ENCODE results near the gene NKAIN2.

The NKAIN2 gene

DNA sequence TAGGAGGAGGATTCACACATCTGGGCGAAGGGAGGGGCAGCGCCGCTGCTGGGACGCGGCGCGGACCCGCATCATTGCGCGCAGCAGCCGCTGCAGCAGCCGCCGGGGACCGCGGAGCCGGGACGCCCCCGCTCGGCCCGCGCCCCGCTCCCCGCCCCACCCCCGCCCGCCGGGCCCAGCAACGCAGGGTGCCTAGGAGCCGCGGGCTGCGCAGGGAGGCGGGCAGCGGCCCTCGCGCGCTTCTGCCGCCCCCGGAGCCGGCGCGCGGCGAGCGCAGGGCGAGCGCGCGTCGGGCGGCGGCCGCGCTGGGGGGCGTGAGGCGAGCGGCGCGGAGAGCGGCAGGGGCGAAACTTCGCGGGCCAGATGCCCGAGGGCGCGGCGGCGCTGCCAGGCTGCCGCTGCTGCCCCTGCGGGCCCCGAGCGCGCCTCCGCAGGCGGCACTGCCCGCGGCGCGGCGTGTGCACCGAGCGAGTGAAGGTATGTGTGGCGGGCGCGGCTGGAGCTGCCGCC lies at the start of gene NKAIN2:
NKAIN2 (plus strand) TSS at position 362 of the 510 bp plus-strand sequence.
- DNase-seq (ENCODE audit: low read depth): no peak
- TF ChIP-seq, protein P1, sequence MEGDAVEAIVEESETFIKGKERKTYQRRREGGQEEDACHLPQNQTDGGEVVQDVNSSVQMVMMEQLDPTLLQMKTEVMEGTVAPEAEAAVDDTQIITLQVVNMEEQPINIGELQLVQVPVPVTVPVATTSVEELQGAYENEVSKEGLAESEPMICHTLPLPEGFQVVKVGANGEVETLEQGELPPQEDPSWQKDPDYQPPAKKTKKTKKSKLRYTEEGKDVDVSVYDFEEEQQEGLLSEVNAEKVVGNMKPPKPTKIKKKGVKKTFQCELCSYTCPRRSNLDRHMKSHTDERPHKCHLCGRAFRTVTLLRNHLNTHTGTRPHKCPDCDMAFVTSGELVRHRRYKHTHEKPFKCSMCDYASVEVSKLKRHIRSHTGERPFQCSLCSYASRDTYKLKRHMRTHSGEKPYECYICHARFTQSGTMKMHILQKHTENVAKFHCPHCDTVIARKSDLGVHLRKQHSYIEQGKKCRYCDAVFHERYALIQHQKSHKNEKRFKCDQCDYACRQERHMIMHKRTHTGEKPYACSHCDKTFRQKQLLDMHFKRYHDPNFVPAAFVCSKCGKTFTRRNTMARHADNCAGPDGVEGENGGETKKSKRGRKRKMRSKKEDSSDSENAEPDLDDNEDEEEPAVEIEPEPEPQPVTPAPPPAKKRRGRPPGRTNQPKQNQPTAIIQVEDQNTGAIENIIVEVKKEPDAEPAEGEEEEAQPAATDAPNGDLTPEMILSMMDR (IDR thresholded peaks at IDR 0.05; ENCODE audit: low read depth, low read length): no peak
- TF ChIP-seq, protein P2, sequence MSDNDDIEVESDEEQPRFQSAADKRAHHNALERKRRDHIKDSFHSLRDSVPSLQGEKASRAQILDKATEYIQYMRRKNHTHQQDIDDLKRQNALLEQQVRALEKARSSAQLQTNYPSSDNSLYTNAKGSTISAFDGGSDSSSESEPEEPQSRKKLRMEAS (IDR thresholded peaks at IDR 0.05; ENCODE audit: low read depth, low read length): no peak
- TF ChIP-seq POLR2A (IDR thresholded peaks at IDR 0.05; ENCODE audit: extremely low read depth, insufficient read length) (no peak), MYC (IDR thresholded peaks at IDR 0.05; ENCODE audit: low read depth, low read length) (no peak)
- H3K4me3 ChIP-seq (ENCODE audit: low read depth, low read length): no peak within 1 kb of the TSS

DNA sequence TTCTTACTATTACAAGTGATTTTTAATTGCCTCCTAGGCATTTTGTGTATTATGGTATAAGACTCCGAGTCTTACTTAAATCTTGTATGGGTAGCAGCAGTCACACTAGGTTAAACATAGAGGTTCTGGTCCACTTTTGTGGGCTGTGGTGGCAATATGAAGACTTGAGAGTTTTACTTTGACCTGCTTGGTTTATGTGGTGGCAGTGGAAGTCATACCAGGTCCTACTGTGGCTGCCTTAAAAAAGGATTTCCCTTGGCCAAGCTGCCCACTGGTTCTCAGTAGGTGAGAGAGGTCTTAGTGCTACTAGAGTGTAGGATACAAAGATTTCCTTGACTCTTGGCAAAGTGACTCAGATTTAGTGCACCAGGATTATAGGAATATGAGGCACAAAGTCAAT lies 44.2 kb upstream of the NKAIN2 start:
- DNase-seq (ENCODE audit: low read depth): no peak
- TF ChIP-seq POLR2A (IDR thresholded peaks at IDR 0.05; ENCODE audit: extremely low read depth, insufficient read length) (no peak), MYC (IDR thresholded peaks at IDR 0.05; ENCODE audit: low read depth, low read length) (no peak)
- TF ChIP-seq, protein P2 (IDR thresholded peaks at IDR 0.05; ENCODE audit: low read depth, low read length): no peak
- H3K4me3 ChIP-seq (ENCODE audit: low read depth, low read length): no peak overlapping the region

DNA sequence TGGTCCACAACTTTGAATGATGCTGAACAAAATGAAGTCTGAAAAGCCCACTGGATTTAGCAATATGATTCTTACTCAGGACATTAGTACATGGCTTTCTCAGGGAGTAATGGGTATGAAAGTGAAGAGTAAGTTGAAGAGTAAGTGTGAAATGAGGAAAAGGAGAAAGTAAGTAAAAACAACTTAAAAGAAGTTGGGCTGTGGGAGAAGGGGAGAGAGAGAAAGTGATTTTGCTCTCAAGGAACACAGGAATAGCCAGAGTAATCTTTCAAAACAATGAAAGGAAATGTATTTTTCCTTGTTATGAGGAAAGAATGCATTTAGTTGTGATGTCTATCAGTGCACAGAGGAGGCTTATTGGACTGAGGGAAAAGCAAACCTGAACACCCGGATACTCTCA lies 39.8 kb upstream of the NKAIN2 start:
- no peak overlapping the region for H3K4me3 ChIP-seq (ENCODE audit: low read depth, low read length)
- TF ChIP-seq POLR2A (IDR thresholded peaks at IDR 0.05; ENCODE audit: extremely low read depth, insufficient read length): no peak
- no peak for TF ChIP-seq MYC (IDR thresholded peaks at IDR 0.05; ENCODE audit: low read depth, low read length)
- TF ChIP-seq, protein P1 (IDR thresholded peaks at IDR 0.05; ENCODE audit: low read depth, low read length): no peak
- no peak for DNase-seq (ENCODE audit: low read depth)

DNA sequence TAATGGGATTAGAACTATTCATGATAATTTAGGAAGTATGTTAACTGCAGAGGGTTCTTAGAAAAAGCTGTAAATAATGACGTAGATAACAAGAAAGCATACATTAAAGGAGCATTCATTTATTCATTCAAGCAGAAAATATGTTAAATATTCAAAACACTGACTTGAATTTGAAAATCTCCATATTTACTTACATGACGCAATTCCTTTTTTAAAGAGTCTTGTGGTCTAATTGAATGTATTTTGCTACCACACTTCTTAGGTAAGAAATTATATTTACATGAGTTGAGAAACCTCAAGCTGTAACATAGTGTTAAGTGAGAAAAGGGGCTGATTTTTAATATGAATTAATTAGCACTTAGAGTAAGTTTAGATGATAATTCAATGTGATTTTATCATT lies 38.9 kb upstream of the NKAIN2 start:
- no peak overlapping the region for H3K4me3 ChIP-seq (ENCODE audit: low read depth, low read length)
- TF ChIP-seq, protein P2 (IDR thresholded peaks at IDR 0.05; ENCODE audit: low read depth, low read length): no peak
- TF ChIP-seq POLR2A (IDR thresholded peaks at IDR 0.05; ENCODE audit: extremely low read depth, insufficient read length) (no peak), MYC (IDR thresholded peaks at IDR 0.05; ENCODE audit: low read depth, low read length) (no peak)
- TF ChIP-seq, protein P1 (IDR thresholded peaks at IDR 0.05; ENCODE audit: low read depth, low read length): no peak

DNA sequence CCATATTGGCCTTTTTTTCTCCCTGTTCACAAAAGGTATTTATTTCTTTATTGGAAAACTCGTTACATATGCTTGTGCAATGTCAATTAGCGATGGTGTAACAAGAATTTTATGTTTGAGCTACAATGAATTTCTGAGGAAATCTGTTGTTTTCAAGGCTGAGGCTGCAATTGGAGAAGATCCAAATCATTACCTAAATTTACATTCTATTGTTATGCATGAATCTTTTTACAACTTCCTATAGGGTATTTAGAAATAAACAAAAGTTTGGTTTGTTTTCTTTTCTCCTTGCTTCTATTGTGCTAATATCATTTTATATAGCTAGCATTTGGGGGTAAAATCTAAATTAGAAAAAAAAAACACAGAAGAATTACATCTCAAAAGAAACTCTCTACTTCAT lies 34.7 kb upstream of the NKAIN2 start:
- DNase-seq (ENCODE audit: low read depth): no peak
- no peak overlapping the region for H3K4me3 ChIP-seq (ENCODE audit: low read depth, low read length)
- TF ChIP-seq, protein P2 (IDR thresholded peaks at IDR 0.05; ENCODE audit: low read depth, low read length): no peak
- TF ChIP-seq POLR2A (IDR thresholded peaks at IDR 0.05; ENCODE audit: extremely low read depth, insufficient read length) (no peak), MYC (IDR thresholded peaks at IDR 0.05; ENCODE audit: low read depth, low read length) (no peak)
- TF ChIP-seq, protein P1 (IDR thresholded peaks at IDR 0.05; ENCODE audit: low read depth, low read length): no peak

More for the DNA sequence above, 38.9 kb upstream of the NKAIN2 start:
- no peak for DNase-seq (ENCODE audit: low read depth)

DNA sequence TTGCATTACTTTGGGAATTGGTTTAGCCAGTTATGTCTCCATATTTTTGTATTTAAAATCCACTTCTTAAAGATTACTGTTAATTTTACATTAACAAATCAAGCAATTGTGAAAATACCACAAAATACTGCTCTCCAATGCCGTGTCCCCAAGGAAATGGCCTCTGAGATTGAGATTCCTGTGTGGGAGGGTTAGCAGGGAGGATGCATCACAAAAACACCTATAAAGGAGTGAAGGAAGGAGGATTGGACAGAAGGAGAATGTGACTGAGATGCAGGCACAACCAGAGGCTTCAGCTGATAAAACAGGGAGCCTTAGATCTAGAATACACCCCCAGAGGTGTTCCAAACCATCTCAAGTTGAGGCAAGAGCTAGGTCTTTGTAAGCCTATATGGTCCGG lies 34.2 kb upstream of the NKAIN2 start:
- no peak for TF ChIP-seq POLR2A (IDR thresholded peaks at IDR 0.05; ENCODE audit: extremely low read depth, insufficient read length)
- TF ChIP-seq, protein P2 (IDR thresholded peaks at IDR 0.05; ENCODE audit: low read depth, low read length): no peak
- TF ChIP-seq MYC (IDR thresholded peaks at IDR 0.05; ENCODE audit: low read depth, low read length): no peak
- TF ChIP-seq, protein P1 (IDR thresholded peaks at IDR 0.05; ENCODE audit: low read depth, low read length): no peak
- no peak for DNase-seq (ENCODE audit: low read depth)
- H3K4me3 ChIP-seq (ENCODE audit: low read depth, low read length): no peak overlapping the region
